ENCODE results near the gene PALM3. TPM values are rescaled to one million over a fixed set of nuclear protein-coding genes. Genes with fewer than 3 reads are reported as not detected.
A peak's percentile ranks its signal among the peaks of the same experiment; 100 is the strongest.

Gene PALM3
- total RNA-seq, 1 experiment from 2014 or later = 3.3 TPM

- Histone ChIP-seq H4K20me1 (ENCODE audit: insufficient read depth) (no peaks in the 10 kb centered on the region), H3K27ac (ENCODE audit: low read depth, low read length) (no peak overlapping the region), H3K79me2 (ENCODE audit: insufficient read depth, low read length) (no peaks in the 10 kb centered on the region), H3K36me3 (ENCODE audit: control insufficient read depth in 1 of 2, insufficient read depth in 2 of 2, low read length in 2 of 2) (no peaks in the 10 kb centered on the region), H3K4me3 (replicated peaks in 1 of 2; ENCODE audit: low read depth in 1 of 2, low read length in 2 of 2) (no peak overlapping the region; a peak in 1 of 4 replicates), H3K9me3 (ENCODE audit: control insufficient read depth in 1 of 2, insufficient read depth in 1 of 2, low read depth in 1 of 2, low read length in 2 of 2) (no peaks in the 10 kb centered on the region), H3K4me1 (ENCODE audit: control insufficient read depth in 1 of 2, insufficient read depth in 2 of 2, low read length in 2 of 2) (peaks cover 5 to 16% of the 10 kb centered on the region in 2 experiments; a peak in 2 of 4 replicates), H3K27me3 (ENCODE audit: insufficient read depth, low read length) (no peaks in the 10 kb centered on the region), H3K9me2 (ENCODE audit: insufficient read depth) (no peaks in the 10 kb centered on the region), H3K4me2 (ENCODE audit: low read length) (peak overlapping the region; percentile 88; the same call in 1 of the 2 replicates), H3K9ac (ENCODE audit: low read length) (no peak overlapping the region), H2AFZ (ENCODE audit: low read depth, low read length, poor library complexity, severe bottlenecking) (no peak overlapping the region)
- intact Hi-C loops (cut with micrococcal nuclease) = no loop called here
- no TSS peak for BruUV-seq (replicated peaks)
- TF ChIP-seq JUND (IDR thresholded peaks at IDR 0.05) (no peak), ELF1 (IDR thresholded peaks at IDR 0.05; ENCODE audit: borderline replicate concordance, low read depth) (no peak), SP1 (IDR thresholded peaks at IDR 0.05; ENCODE audit: low read depth) (no peak), CBX3 (IDR thresholded peaks at IDR 0.05; ENCODE audit: low read depth) (no peak), SRF (IDR thresholded peaks at IDR 0.05; ENCODE audit: low read depth) (no peak), REST (IDR thresholded peaks at IDR 0.05; ENCODE audit: low read depth) (no peak), POLR2AphosphoS5 (IDR thresholded peaks at IDR 0.05; ENCODE audit: low read depth, low read length) (no peak), MAX (IDR thresholded peaks at IDR 0.05) (no peak), EZH2 (IDR thresholded peaks at IDR 0.05) (no peak), YY1 (IDR thresholded peaks at IDR 0.05; ENCODE audit: extremely low read depth, insufficient replicate concordance, low read depth, low read length) (no peak), CTCF (IDR thresholded peaks at IDR 0.05 in 2 of 3, conservative IDR thresholded peaks at IDR 0.05 in 1 of 3; ENCODE audit: borderline replicate concordance in 1 of 3, insufficient read depth in 1 of 3, low read depth in 2 of 3, low read length in 2 of 3) (no peak), TCF7L2 (IDR thresholded peaks at IDR 0.05; ENCODE audit: borderline replicate concordance, extremely low read depth, insufficient read depth, insufficient read length) (no peak), ATF3 (IDR thresholded peaks at IDR 0.05) (no peak), SIN3A (IDR thresholded peaks at IDR 0.05; ENCODE audit: low read depth) (no peak), ZFX (IDR thresholded peaks at IDR 0.05) (no peak), POLR2A (IDR thresholded peaks at IDR 0.05; ENCODE audit: borderline replicate concordance, extremely low read depth, insufficient read depth, insufficient read length) (no peak)
- ChIA-PET POLR2A (no interaction called here), RAD21 (ENCODE audit: low non-redundant PET in 1 of 2, low total read pairs in 2 of 2, uncharacterized antibody in 2 of 2, unreplicated experiment in 2 of 2) (no interaction called here), CTCF (no interaction called here)
- DNase-seq (ENCODE audit: low read depth, low spot score) (no peak), ATAC-seq (no peak)
Observed at GRCh38 chr19:14082675-14082960, 20.7 kb upstream of the PALM3 start.

Measured in HCT116 (cell line).